IMR-90 (cell line): Measurements from ENCODE around the gene NPL. TPM values are rescaled to one million over a fixed set of nuclear protein-coding genes. Genes with fewer than 3 reads are reported as not detected.

ENCODE experiments used
- ATAC-seq: fragments of 200-7000 bp; cut with Tn5 transposase; 2 replicates; pipeline ENCODE4 v1.9.1; 2020; ENCODE audit warnings: low read depth, mild to moderate bottlenecking, moderate library complexity
- BruUV-seq: library from RNA; stranded (reverse); fragments of 400-500 nt; replicated peaks from 2 replicates; lab custom pipeline; 2021; lab: Mats Ljungman, UMichigan
- CTCF ChIA-PET: fragments of 300-600 bp; formaldehyde crosslinking; extraction: SDS; loops from one replicate; lab custom pipeline; 2021; ENCODE audit warnings: antibody characterized with exemption; lab: Yijun Ruan, JAX
- POLR2A ChIA-PET: fragments of 300-600 bp; sonication (Branson Sonifier 250); formaldehyde crosslinking; loops from one replicate; lab custom pipeline; 2022; ENCODE audit warnings: antibody characterized with exemption; ENCODE audit not compliant: unreplicated experiment; lab: Charles Lee
- DNase-seq: peaks from one replicate; pipeline ENCODE4 v3.0.0; 2013
- H2AFZ ChIP-seq: replicated peaks from 2 replicates; pipeline ENCODE3; 2013; ENCODE audit warnings: low read length, mild to moderate bottlenecking; ENCODE audit not compliant: poor library complexity
- H2AK5ac ChIP-seq: 2 replicates; pipeline ENCODE4 v1.6.1; 2013; ENCODE audit warnings: low read depth, low read length, inconsistent platforms
- H2AK9ac ChIP-seq: replicated peaks from 2 replicates; pipeline ENCODE3; 2013; ENCODE audit warnings: mild to moderate bottlenecking, low read depth, low read length, moderate library complexity; ENCODE audit not compliant: poor library complexity
- H2BK120ac ChIP-seq: 2 replicates; pipeline ENCODE4 v1.6.1; 2013; ENCODE audit warnings: low read depth, low read length, inconsistent platforms
- H2BK15ac ChIP-seq: 3 replicates; pipeline ENCODE4 v1.6.1; 2013; ENCODE audit warnings: low read depth, low read length, inconsistent platforms
- H2BK20ac ChIP-seq: 2 replicates; pipeline ENCODE4 v1.6.1; 2013; ENCODE audit warnings: low read depth, mild to moderate bottlenecking, inconsistent platforms, low read length, moderate library complexity
- H2BK5ac ChIP-seq: 2 replicates; pipeline ENCODE4 v1.6.1; 2013; ENCODE audit warnings: mild to moderate bottlenecking, low read depth, low read length, inconsistent platforms; ENCODE audit not compliant: poor library complexity, severe bottlenecking
- H3K14ac ChIP-seq: replicated peaks from 2 replicates; pipeline ENCODE4 v1.6.1; 2013; ENCODE audit warnings: low read depth, low read length, inconsistent platforms
- H3K18ac ChIP-seq: 2 replicates; pipeline ENCODE4 v1.6.1; 2013; ENCODE audit warnings: low read depth, low read length, control low read depth
- H3K23ac ChIP-seq: 2 replicates; pipeline ENCODE4 v1.6.1; 2013; ENCODE audit warnings: low read depth, low read length, inconsistent platforms
- H3K27ac ChIP-seq: 2 replicates; pipeline ENCODE4 v1.5.1; 2013; ENCODE audit warnings: mild to moderate bottlenecking, control low read depth, low read length; ENCODE audit not compliant: insufficient read depth
- H3K27me3 ChIP-seq: 2 replicates; pipeline ENCODE4 v1.6.1; 2013; ENCODE audit warnings: low read length; ENCODE audit not compliant: control insufficient read depth, insufficient read depth
- H3K36me3 ChIP-seq: 2 replicates; pipeline ENCODE4 v1.6.1; 2013; ENCODE audit warnings: low read length, mixed read lengths; ENCODE audit not compliant: control insufficient read depth, insufficient read depth
- H3K4ac ChIP-seq: 2 replicates; pipeline ENCODE4 v1.6.1; 2013; ENCODE audit warnings: low read depth, low read length, inconsistent platforms
- H3K4me1 ChIP-seq: 2 replicates; pipeline ENCODE4 v1.6.1; 2013; ENCODE audit warnings: low read length, mixed read lengths; ENCODE audit not compliant: control insufficient read depth, insufficient read depth
- H3K4me2 ChIP-seq: 2 replicates; pipeline ENCODE4 v1.6.1; 2013; ENCODE audit warnings: low read depth, mild to moderate bottlenecking, control low read depth, low read length, moderate library complexity
- H3K4me3 ChIP-seq: 2 replicates; pipeline ENCODE4 v1.5.1; 2013; ENCODE audit warnings: low read depth, mild to moderate bottlenecking, control low read depth, low read length, moderate library complexity; ENCODE audit not compliant: insufficient read depth
- H3K56ac ChIP-seq: 2 replicates; pipeline ENCODE4 v1.6.1; 2013; ENCODE audit warnings: low read length, inconsistent platforms; ENCODE audit not compliant: insufficient read depth; ENCODE audit errors: extremely low read depth
- H3K79me1 ChIP-seq, 2 experiments: 2 replicates each; pipeline ENCODE4 v1.6.1; 2013; ENCODE audit warnings: low read length in 2 of 2, inconsistent platforms in 1 of 2, low read depth in 1 of 2
- H3K9ac ChIP-seq: 2 replicates; pipeline ENCODE4 v1.6.1; 2013; ENCODE audit warnings: low read depth, low read length, control low read depth
- H3K9me1 ChIP-seq: 2 replicates; pipeline ENCODE4 v1.6.1; 2013; ENCODE audit warnings: low read length, inconsistent platforms; ENCODE audit not compliant: insufficient read depth
- H3K9me3 ChIP-seq: 2 replicates; pipeline ENCODE4 v1.6.1; 2013; ENCODE audit warnings: low read length; ENCODE audit not compliant: control insufficient read depth, insufficient read depth
- H4K20me1 ChIP-seq: 2 replicates; pipeline ENCODE4 v1.6.1; 2013; ENCODE audit warnings: low read length, inconsistent platforms; ENCODE audit not compliant: insufficient read depth
- H4K5ac ChIP-seq: 2 replicates; pipeline ENCODE4 v1.6.1; 2013; ENCODE audit warnings: mild to moderate bottlenecking, low read depth, low read length, control low read depth
- H4K8ac ChIP-seq, 2 experiments: 2 replicates each; pipeline ENCODE4 v1.6.1; 2013; ENCODE audit warnings: low read depth in 2 of 2, low read length in 2 of 2, control low read depth in 1 of 2, inconsistent platforms in 1 of 2
- H4K91ac ChIP-seq: 2 replicates; pipeline ENCODE4 v1.6.1; 2013; ENCODE audit warnings: low read depth, low read length, inconsistent platforms; ENCODE audit not compliant: insufficient read depth
- BHLHE40 ChIP-seq: fragments of 150-350 bp; IDR thresholded peaks from 2 replicates; pipeline ENCODE4 v1.6.1; 2016; ENCODE audit warnings: mild to moderate bottlenecking, low read depth, low read length
- CEBPB ChIP-seq: IDR thresholded peaks from 2 replicates; pipeline ENCODE4 v1.6.1; 2012; ENCODE audit warnings: low read depth, low read length, improper control_type of control experiment
- CHD1 ChIP-seq: IDR thresholded peaks from 2 replicates; pipeline ENCODE4 v1.6.1; 2012; ENCODE audit warnings: low read depth, low read length, improper control_type of control experiment
- FOS ChIP-seq: fragments of 150-350 bp; IDR thresholded peaks from 2 replicates; pipeline ENCODE4 v1.6.1; 2016; ENCODE audit warnings: low read depth, low read length
- MAFK ChIP-seq: IDR thresholded peaks from 2 replicates; pipeline ENCODE4 v1.6.1; 2012; ENCODE audit warnings: low read depth, low read length, improper control_type of control experiment
- NFE2L2 ChIP-seq: fragments of 150-350 bp; IDR thresholded peaks from 2 replicates; pipeline ENCODE4 v1.6.1; 2016; ENCODE audit warnings: low read depth, mild to moderate bottlenecking, low read length
- POLR2A ChIP-seq: IDR thresholded peaks from 2 replicates; pipeline ENCODE4 v1.6.1; 2012; ENCODE audit warnings: mild to moderate bottlenecking, low read depth, low read length
- RCOR1 ChIP-seq: IDR thresholded peaks from 2 replicates; pipeline ENCODE4 v1.6.1; 2012; ENCODE audit warnings: mild to moderate bottlenecking, low read length, improper control_type of control experiment; ENCODE audit not compliant: insufficient replicate concordance
- RFX5 ChIP-seq: IDR thresholded peaks from 2 replicates; pipeline ENCODE4 v1.8.0; 2012; ENCODE audit warnings: low read depth, mild to moderate bottlenecking, low read length, moderate library complexity
- WGBS, 2 experiments: methylation state at CpG; one replicate each; pipeline versions ENCODE4 v1.1.5 to v1.1.7; 2013; ENCODE audit warnings: missing lambda C conversion rate in 2 of 2; ENCODE audit not compliant: insufficient read length in 1 of 2; ENCODE audit errors: extremely low coverage in 2 of 2; 5-methylcytosine and 5-hydroxymethylcytosine counted together
- dilution Hi-C: fragments of 300-500 bp; cut with HindIII; formaldehyde crosslinking; loops from one replicate; pipeline ENCODE4 v1.14.3; 2018; ENCODE audit warnings: low sequenced_read_pairs; ENCODE audit not compliant: unreplicated experiment
- in situ Hi-C: fragments of 300-500 bp; cut with MboI; formaldehyde crosslinking; loops from 3 replicates; pipeline ENCODE4 v1.14.3; 2019; ENCODE audit warnings: low sequenced_read_pairs, inconsistent platforms, mixed read lengths
- intact Hi-C: fragments of 100-400 bp; cut with micrococcal nuclease; formaldehyde crosslinking; loops from 2 replicates; pipeline ENCODE4 v1.10.0; 2022
- polyA plus RNA-seq, 3 experiments: library from polyadenylated mRNA; depleted of rRNA; stranded (reverse); fragments of >200 nt; gene quantifications; 2 replicates each; pipeline ENCODE4 v1.2.3, GENCODE V29; 2012; ENCODE audit warnings: low replicate concordance in 1 of 3
- total RNA-seq: library from RNA; depleted of rRNA; stranded (reverse); fragments of >200 nt; gene quantifications from 2 replicates; pipeline ENCODE4 v1.2.3, GENCODE V29; 2012
- TF ChIP-seq, protein P1 (sequence below): fragments of 150-350 bp; IDR thresholded peaks from 2 replicates; pipeline ENCODE4 v1.6.1; 2016; ENCODE audit warnings: low read depth, mild to moderate bottlenecking, low read length, moderate library complexity, borderline replicate concordance
- TF ChIP-seq, protein P2 (sequence below): fragments of 150-350 bp; IDR thresholded peaks from 2 replicates; pipeline ENCODE4 v1.6.1; 2017; ENCODE audit warnings: mild to moderate bottlenecking, antibody characterized with exemption, low read length, low read depth

Gene NPL
- total and polyA plus RNA-seq, 2 of the 4 experiments (the other 2 are of a cell fraction) = 0.36 to 0.68 TPM

DNA sequence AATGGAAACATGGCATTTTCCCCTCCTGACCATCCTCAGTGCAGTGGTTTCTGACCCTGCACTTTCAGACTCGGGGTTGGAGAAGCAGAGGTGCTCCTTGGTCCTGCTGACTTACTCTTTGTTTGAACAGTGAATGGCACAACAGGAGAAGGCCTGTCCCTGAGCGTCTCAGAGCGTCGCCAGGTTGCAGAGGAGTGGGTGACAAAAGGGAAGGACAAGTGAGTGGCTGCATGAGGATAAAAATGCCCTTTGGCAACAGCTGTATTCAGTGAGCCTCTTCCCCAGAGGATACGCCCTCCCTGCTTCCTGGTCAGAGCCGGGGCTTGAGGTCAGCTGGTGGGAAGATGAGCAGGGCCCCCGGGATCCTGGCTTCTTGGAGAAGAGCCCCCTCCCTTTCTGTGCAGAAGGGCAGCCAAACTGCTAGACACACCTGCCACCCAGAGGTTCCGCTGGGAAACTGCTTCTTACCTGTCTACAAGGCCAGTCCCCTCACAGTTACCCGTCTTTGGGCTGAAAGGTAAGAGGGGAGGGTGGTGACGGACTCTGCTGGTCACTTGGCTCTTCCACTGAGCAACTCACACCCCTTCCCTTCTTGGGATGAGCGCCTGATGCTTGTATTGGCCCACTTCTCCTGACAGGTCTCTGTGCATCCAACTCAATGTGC lies 16.6 kb downstream of the NPL start:
- H3K4me3 ChIP-seq = no peak overlapping the region
- H2BK120ac ChIP-seq = no peak overlapping the region
- H2AK9ac ChIP-seq = no peak overlapping the region
- no peaks in the 10 kb centered on the region for H3K36me3 ChIP-seq
- POLR2A ChIA-PET = no interaction called here
- dilution Hi-C loops (no loop called here), in situ Hi-C loops (no loop called here), intact Hi-C loops (no loop called here)
- H4K91ac ChIP-seq = no peak overlapping the region
- H2BK20ac ChIP-seq = no peak overlapping the region
- H4K20me1 ChIP-seq = no peaks in the 10 kb centered on the region
- H3K27me3 ChIP-seq = peaks cover 6% of the 10 kb centered on the region
- H3K79me1 ChIP-seq = no peaks in the 10 kb centered on the region
- no peak overlapping the region for H2BK5ac ChIP-seq
- no peak overlapping the region for H3K56ac ChIP-seq
- no peak overlapping the region for H4K5ac ChIP-seq
- no peak overlapping the region for H3K4ac ChIP-seq
- H2BK15ac ChIP-seq = no peak overlapping the region
- H2AK5ac ChIP-seq = no peak overlapping the region
- no peak overlapping the region for H3K14ac ChIP-seq
- BruUV-seq = no TSS peak
- H3K4me2 ChIP-seq = no peak overlapping the region
- no peak for TF ChIP-seq POLR2A
- TF ChIP-seq RFX5 = no peak
- TF ChIP-seq, protein P1, sequence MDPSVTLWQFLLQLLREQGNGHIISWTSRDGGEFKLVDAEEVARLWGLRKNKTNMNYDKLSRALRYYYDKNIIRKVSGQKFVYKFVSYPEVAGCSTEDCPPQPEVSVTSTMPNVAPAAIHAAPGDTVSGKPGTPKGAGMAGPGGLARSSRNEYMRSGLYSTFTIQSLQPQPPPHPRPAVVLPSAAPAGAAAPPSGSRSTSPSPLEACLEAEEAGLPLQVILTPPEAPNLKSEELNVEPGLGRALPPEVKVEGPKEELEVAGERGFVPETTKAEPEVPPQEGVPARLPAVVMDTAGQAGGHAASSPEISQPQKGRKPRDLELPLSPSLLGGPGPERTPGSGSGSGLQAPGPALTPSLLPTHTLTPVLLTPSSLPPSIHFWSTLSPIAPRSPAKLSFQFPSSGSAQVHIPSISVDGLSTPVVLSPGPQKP = no peak
- TF ChIP-seq CEBPB = no peak
- TF ChIP-seq, protein P2, sequence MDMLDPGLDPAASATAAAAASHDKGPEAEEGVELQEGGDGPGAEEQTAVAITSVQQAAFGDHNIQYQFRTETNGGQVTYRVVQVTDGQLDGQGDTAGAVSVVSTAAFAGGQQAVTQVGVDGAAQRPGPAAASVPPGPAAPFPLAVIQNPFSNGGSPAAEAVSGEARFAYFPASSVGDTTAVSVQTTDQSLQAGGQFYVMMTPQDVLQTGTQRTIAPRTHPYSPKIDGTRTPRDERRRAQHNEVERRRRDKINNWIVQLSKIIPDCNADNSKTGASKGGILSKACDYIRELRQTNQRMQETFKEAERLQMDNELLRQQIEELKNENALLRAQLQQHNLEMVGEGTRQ = no peak
- no peak for TF ChIP-seq CHD1
- TF ChIP-seq FOS = no peak
- TF ChIP-seq MAFK = no peak
- no peak for TF ChIP-seq RCOR1
- no peak for TF ChIP-seq NFE2L2
- TF ChIP-seq BHLHE40 = no peak
- DNase-seq (no peak), ATAC-seq (no peak)
- H3K27ac ChIP-seq = no peak overlapping the region
- H3K9ac ChIP-seq = no peak overlapping the region
- no peak overlapping the region for H3K23ac ChIP-seq
- CTCF ChIA-PET = no interaction called here
- H4K8ac ChIP-seq = no peak overlapping the region
- no peak overlapping the region for H3K18ac ChIP-seq
- H3K9me1 ChIP-seq = no peaks in the 10 kb centered on the region
- no peaks in the 10 kb centered on the region for H3K9me3 ChIP-seq
- H2AFZ ChIP-seq = peak overlapping the region; percentile 23
- WGBS, 2 experiments = 39% methylated on average over 5 of the region's 11 CpGs; no CpG with 5 or more reads in 1 of the 2 experiments
- H3K4me1 ChIP-seq = no peaks in the 10 kb centered on the region
